Stomach (tissue), 9 donors: ENCODE measurements around the gene SLC44A1. TPM values are rescaled to one million over a fixed set of nuclear protein-coding genes. Genes with fewer than 3 reads are reported as not detected.
A peak's percentile ranks its signal among the peaks of the same experiment; 100 is the strongest.

Experiments
- DNase-seq, 2 donors: peaks; one replicate each; pipeline versions ENCODE4 v3.0.0 to v3.0.0-alpha.2; 2013 to 2019
- H3K27ac ChIP-seq, 5 donors: fragments of 200-600 bp in 4 of 5; sonication (generic) in 4 of 5; one replicate each; pipeline ENCODE4 v1.5.1; 2013 to 2019; ENCODE audit warnings: mild to moderate bottlenecking in 1 of 5, moderate library complexity in 1 of 5
- H3K27me3 ChIP-seq, 3 donors: fragments of 200-600 bp; sonication (generic); one replicate each; pipeline ENCODE4 v1.5.1; 2017 to 2019; ENCODE audit warnings: mixed run types in 1 of 3
- H3K36me3 ChIP-seq, 4 donors: fragments of 200-600 bp; sonication (generic); 1 replicate in 3 of 4; 2 replicates in 1 of 4; pipeline ENCODE4 v1.5.1; 2016 to 2019
- H3K4me1 ChIP-seq, 4 donors: fragments of 200-600 bp; sonication (generic); one replicate each; pipeline ENCODE4 v1.5.1; 2016 to 2019
- H3K4me3 ChIP-seq, 4 donors: fragments of 200-600 bp; sonication (generic) in 3 of 4; one replicate each; pipeline ENCODE4 v1.5.1; 2016 to 2019; ENCODE audit warnings: mild to moderate bottlenecking in 1 of 4
- H3K9me3 ChIP-seq, 4 donors: fragments of 200-600 bp; sonication (generic); one replicate each; pipeline ENCODE4 v1.5.1; 2016 to 2019
- CTCF ChIP-seq, 7 experiments: fragments of 450-650 bp in 4 of 7; fragments of 200-600 bp in 3 of 7; sonication (generic) in 3 of 7; IDR thresholded peaks; one replicate each; pipeline ENCODE4 v1.5.1; 2016 to 2019; ENCODE audit warnings: antibody characterized with exemption in 7 of 7, control low read depth in 2 of 7, mild to moderate bottlenecking in 1 of 7
- EP300 ChIP-seq: sonication (generic); formaldehyde crosslinking; IDR thresholded peaks from one replicate; pipeline ENCODE4 v1.6.1; 2017; ENCODE audit warnings: antibody characterized with exemption
- POLR2A ChIP-seq, 4 donors: fragments of 450-650 bp; IDR thresholded peaks; one replicate each; pipeline ENCODE4 v1.6.1; 2016; ENCODE audit warnings: antibody characterized with exemption in 4 of 4, control low read depth in 2 of 4, mild to moderate bottlenecking in 1 of 4, moderate library complexity in 1 of 4
- POLR2AphosphoS5 ChIP-seq, 3 donors: sonication (generic); formaldehyde crosslinking; IDR thresholded peaks; one replicate each; pipeline ENCODE4 v1.6.1; 2016; ENCODE audit warnings: antibody characterized with exemption in 3 of 3
- WGBS, 5 donors: extraction: QIAGEN DNeasy Blood & Tissue Kit in 3 of 5; methylation state at CpG; one replicate each; pipeline versions ENCODE4 v1.1.5 to v1.1.7; 2013 to 2018; 5-methylcytosine and 5-hydroxymethylcytosine counted together
- intact Hi-C: fragments of 100-400 bp; cut with DNase I; formaldehyde crosslinking; loops from one replicate; pipeline ENCODE4 v1.15.1; 2023; ENCODE audit warnings: low total_unique reads
- polyA plus RNA-seq, 3 donors: library from polyadenylated mRNA; stranded (reverse); fragments of 200-250 nt; gene quantifications; one replicate each; pipeline ENCODE4 v1.2.3, GENCODE V29; 2013
- total RNA-seq, 5 donors: library from RNA; depleted of rRNA; stranded (reverse); fragments of >200 nt; gene quantifications; one replicate each; pipeline versions ENCODE4 v1.1.0 to v1.2.3, GENCODE V29; 2014 to 2016
- donor health status: healthy with polysubstance abuse.
- donor health status: Bipolar disorder and iron deficiency.
- donor health status: healthy.

The SLC44A1 gene
- total and polyA plus RNA-seq, 8 donors, result 5.7 to 82.8 (median 16.1) TPM

GRCh38 chr9:105307591-105308130 is 63.2 kb downstream of the SLC44A1 start:
- 81 to 97% (median 93%) methylated on average over 2 of the region's 2 CpGs for WGBS, 5 donors

GRCh38 chr9:105308461-105309341 is 64.2 kb downstream of the SLC44A1 start:
- Histone ChIP-seq H3K4me1 (peaks cover 0 to 37% (median 21%) of the 10 kb centered on the region in 4 donors), H3K9me3 (no peaks in the 10 kb centered on the region), H3K36me3 (peaks cover 0 to 5% (median 0%) of the 10 kb centered on the region in 4 donors), H3K4me3 (no peak overlapping the region), H3K27me3 (no peaks in the 10 kb centered on the region), H3K27ac (peak overlapping the region; percentile 17 to 65 (median 64))
- TF ChIP-seq POLR2A (IDR thresholded peaks at IDR 0.05), result no peak
- WGBS, 5 donors, result 39 to 63% (median 52%) methylated on average over 8 of the region's 8 CpGs
- no peak for DNase-seq
- intact Hi-C loops, result no loop called here

More at GRCh38 chr9:105307591-105308130, 63.2 kb downstream of the SLC44A1 start:
- Histone ChIP-seq H3K36me3 (no peaks in the 10 kb centered on the region), H3K4me3 (no peak overlapping the region), H3K27me3 (no peaks in the 10 kb centered on the region), H3K27ac (peak overlapping the region; percentile 54 to 78 (median 65)), H3K9me3 (no peaks in the 10 kb centered on the region), H3K4me1 (peaks cover 0 to 37% (median 21%) of the 10 kb centered on the region in 4 donors)
- DNase-seq, result no peak
- no peak for TF ChIP-seq CTCF (IDR thresholded peaks at IDR 0.05)
- TF ChIP-seq POLR2A (IDR thresholded peaks at IDR 0.05), result no peak
- no peak for TF ChIP-seq POLR2AphosphoS5 (IDR thresholded peaks at IDR 0.05)
- TF ChIP-seq EP300, result no peak
- intact Hi-C loops, result no loop called here

GRCh38 chr9:105309531-105309931 is 65.1 kb downstream of the SLC44A1 start:
- H3K36me3 ChIP-seq, result peaks cover 0 to 5% (median 0%) of the 10 kb centered on the region in 4 donors
- H3K27ac ChIP-seq, result no peak overlapping the region
- peaks cover 0 to 37% (median 21%) of the 10 kb centered on the region in 4 donors for H3K4me1 ChIP-seq
- no peak overlapping the region for H3K4me3 ChIP-seq
- intact Hi-C loops, result no loop called here
- no peaks in the 10 kb centered on the region for H3K27me3 ChIP-seq
- 74 to 91% (median 83%) methylated on average over 3 of the region's 3 CpGs for WGBS, 5 donors
- no peaks in the 10 kb centered on the region for H3K9me3 ChIP-seq
- no peak for DNase-seq
- TF ChIP-seq POLR2A (IDR thresholded peaks at IDR 0.05) (no peak), POLR2AphosphoS5 (IDR thresholded peaks at IDR 0.05) (no peak), CTCF (IDR thresholded peaks at IDR 0.05) (no peak), EP300 (no peak)

- DNase-seq, result no peak
- peaks cover 0 to 27% (median 16%) of the 10 kb centered on the region in 4 donors for H3K4me1 ChIP-seq
- TF ChIP-seq POLR2AphosphoS5 (IDR thresholded peaks at IDR 0.05) (no peak), EP300 (no peak), CTCF (IDR thresholded peaks at IDR 0.05) (no peak)
- WGBS, 5 donors, result 89 to 99% (median 98%) methylated on average over 2 of the region's 2 CpGs
- H3K27me3 ChIP-seq, result no peaks in the 10 kb centered on the region
- intact Hi-C loops, result no loop called here
- H3K4me3 ChIP-seq, result no peak overlapping the region
- no peaks in the 10 kb centered on the region for H3K9me3 ChIP-seq
- H3K27ac ChIP-seq, result no peak overlapping the region
- peaks cover 0 to 5% (median 0%) of the 10 kb centered on the region in 4 donors for H3K36me3 ChIP-seq
Observed at GRCh38 chr9:105311306-105311705, 66.9 kb downstream of the SLC44A1 start.
